Measurements from ENCODE around the gene COQ4. TPM values are rescaled to one million over a fixed set of nuclear protein-coding genes. Genes with fewer than 3 reads are reported as not detected.

The COQ4 gene
- total RNA-seq, 2 experiments from 2014 or later, result 33.9 to 35.6 TPM

DNA sequence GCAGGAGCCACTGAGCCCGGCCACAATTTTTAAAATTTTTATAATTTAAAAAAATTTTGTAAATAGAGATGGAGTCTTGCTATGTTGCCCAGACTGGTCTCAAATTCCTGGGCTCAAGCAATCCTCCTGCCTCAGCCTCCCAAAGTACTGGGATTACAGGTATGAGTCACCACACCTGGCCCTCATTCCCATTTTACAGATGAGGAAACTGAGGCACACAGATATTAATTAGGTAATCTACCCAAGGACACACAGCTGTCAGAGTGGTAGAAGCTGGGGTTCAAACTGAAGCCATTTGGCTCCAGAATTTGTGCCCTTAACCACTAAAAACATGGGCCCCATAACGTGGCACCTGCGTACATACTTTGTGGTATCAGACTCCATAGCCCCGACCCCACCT, 7.9 kb upstream of the COQ4 start:
- H3K9me3 Mint-ChIP-seq, result no peaks in the 10 kb centered on the region
- CTCF ChIA-PET, result interaction anchor here (0.7 to 1.5 kb wide), 2 partner anchors 10 to 20 kb away, joined by 4 to 5 read pairs; no protein-coding TSS in a partner anchor
- no peak overlapping the region for H3K27ac Mint-ChIP-seq
- POLR2A ChIA-PET, result no interaction called here
- no peak overlapping the region for H3K4me3 Mint-ChIP-seq
- DNase-seq, result no peak
- H3K36me3 Mint-ChIP-seq (ENCODE audit: low read depth), result peaks cover 9% of the 10 kb centered on the region
- H3K4me1 Mint-ChIP-seq, result no peaks in the 10 kb centered on the region
- H3K27me3 Mint-ChIP-seq, result no peaks in the 10 kb centered on the region

DNA sequence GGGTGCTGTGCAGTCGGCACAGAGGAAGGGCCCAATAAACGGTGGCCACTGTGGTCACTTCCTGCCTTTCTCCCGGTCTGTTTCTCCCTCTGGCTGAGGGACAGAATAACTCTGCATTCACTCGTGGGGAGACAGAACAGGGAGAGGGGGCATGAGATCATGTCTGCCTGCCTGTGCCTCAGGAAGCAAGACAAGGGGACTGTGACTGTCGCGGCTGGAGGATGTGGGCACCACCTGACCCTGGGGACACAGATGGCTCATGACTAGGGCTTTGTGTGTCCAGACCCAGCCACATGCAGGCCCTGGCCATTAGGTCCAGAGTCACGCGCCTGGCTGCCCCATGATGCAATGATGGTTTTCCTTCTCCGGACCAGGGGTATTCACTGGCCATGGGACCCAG, 6.2 kb upstream of the COQ4 start:
- Mint-ChIP-seq H3K9me3 (no peaks in the 10 kb centered on the region), H3K27me3 (no peaks in the 10 kb centered on the region), H3K4me1 (peaks cover 3% of the 10 kb centered on the region), H3K4me3 (no peak overlapping the region), H3K27ac (no peak overlapping the region), H3K36me3 (ENCODE audit: low read depth) (peaks cover 9% of the 10 kb centered on the region)
- CTCF ChIA-PET, result no interaction called here
- POLR2A ChIA-PET, result no interaction called here
- no peak for DNase-seq

GRCh38 chr9:128317629-128318028, 5.0 kb upstream of the COQ4 start:
- H3K36me3 Mint-ChIP-seq (ENCODE audit: low read depth), result peaks cover 9% of the 10 kb centered on the region

DNA sequence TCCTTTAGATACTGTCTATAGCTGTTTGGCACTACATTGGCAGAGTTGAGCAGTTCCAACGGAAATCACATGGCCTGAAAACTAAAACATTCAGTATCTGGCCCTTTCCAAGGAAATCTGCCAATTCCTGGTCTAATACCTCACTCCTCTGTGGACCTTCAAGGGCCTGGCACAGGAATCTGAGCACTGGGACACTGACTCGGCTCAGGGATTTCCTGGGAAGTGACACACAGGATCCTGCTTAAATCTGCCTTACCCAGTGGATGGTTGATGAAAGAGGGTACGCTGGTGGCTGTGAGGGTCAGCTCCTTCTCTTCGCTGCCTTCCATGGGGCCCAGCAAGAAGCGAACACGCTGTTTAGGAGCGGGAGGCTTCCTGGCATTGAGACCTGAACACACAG, 1.3 kb upstream of the COQ4 start:
- DNase-seq, result no peak
- POLR2A ChIA-PET, result no interaction called here
- CTCF ChIA-PET, result interaction anchor here (0.6 kb wide), 1 partner anchor 464 kb away, joined by 3 read pairs; no protein-coding TSS in a partner anchor
- H3K27ac Mint-ChIP-seq, result peak overlapping the region; percentile 95
- peak overlapping the region; percentile 96 for H3K4me3 Mint-ChIP-seq
- no peaks in the 10 kb centered on the region for H3K9me3 Mint-ChIP-seq
- peaks cover 30% of the 10 kb centered on the region for H3K4me1 Mint-ChIP-seq
- peaks cover 6% of the 10 kb centered on the region for H3K36me3 Mint-ChIP-seq (ENCODE audit: low read depth)
- H3K27me3 Mint-ChIP-seq, result no peaks in the 10 kb centered on the region

More at GRCh38 chr9:128317629-128318028, 5.0 kb upstream of the COQ4 start:
- no peak overlapping the region for H3K27ac Mint-ChIP-seq
- ChIA-PET POLR2A (no interaction called here), CTCF (no interaction called here)
- no peak for DNase-seq
- H3K4me1 Mint-ChIP-seq, result peaks cover 6% of the 10 kb centered on the region
- H3K27me3 Mint-ChIP-seq, result no peaks in the 10 kb centered on the region
- no peaks in the 10 kb centered on the region for H3K9me3 Mint-ChIP-seq
- no peak overlapping the region for H3K4me3 Mint-ChIP-seq

GRCh38 chr9:128321879-128322403, 698 bp upstream of the COQ4 start:
- Mint-ChIP-seq H3K36me3 (ENCODE audit: low read depth) (peaks cover 2% of the 10 kb centered on the region), H3K4me3 (peak overlapping the region; percentile 96), H3K27ac (peak overlapping the region; percentile 95), H3K9me3 (no peaks in the 10 kb centered on the region), H3K27me3 (no peaks in the 10 kb centered on the region), H3K4me1 (peaks cover 30% of the 10 kb centered on the region)
- ChIA-PET POLR2A (no interaction called here), CTCF (interaction anchor here (0.6 kb wide), 1 partner anchor 464 kb away, joined by 3 read pairs; no protein-coding TSS in a partner anchor)
- DNase-seq, result no peak

DNA sequence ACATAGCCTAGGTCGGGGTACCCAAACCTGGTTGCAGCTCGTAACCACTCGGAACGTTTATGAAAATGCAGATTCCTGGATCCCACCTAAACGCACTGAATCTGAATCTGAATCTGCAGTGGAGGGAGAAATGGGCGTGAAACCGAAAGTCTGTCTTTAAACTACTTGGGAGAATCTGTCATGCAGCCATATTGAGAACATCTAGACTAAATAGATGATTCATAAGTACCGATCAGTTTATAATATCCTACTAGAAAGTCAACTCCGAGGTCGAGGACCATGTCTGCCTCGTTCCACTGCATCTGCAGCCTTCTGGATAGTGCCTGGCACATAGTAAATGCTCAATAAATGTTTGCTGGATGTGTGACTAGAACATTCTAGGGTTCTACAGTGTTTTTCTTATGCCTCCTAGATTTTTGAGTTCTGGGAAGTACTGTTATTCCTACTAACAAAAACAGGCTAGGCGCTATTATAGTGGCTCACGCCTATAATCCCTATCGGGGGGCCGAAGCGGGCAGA, 632 bp downstream of the COQ4 start:
- Mint-ChIP-seq H3K4me1 (peaks cover 30% of the 10 kb centered on the region), H3K36me3 (ENCODE audit: low read depth) (no peaks in the 10 kb centered on the region), H3K27me3 (no peaks in the 10 kb centered on the region), H3K4me3 (peak overlapping the region; percentile 96), H3K27ac (peak overlapping the region; percentile 95), H3K9me3 (no peaks in the 10 kb centered on the region)
- POLR2A ChIA-PET, result no interaction called here
- DNase-seq, result no peak
- CTCF ChIA-PET, result no interaction called here

GRCh38 chr9:128323791-128324190, 1.2 kb downstream of the COQ4 start:
- H3K9me3 Mint-ChIP-seq, result no peaks in the 10 kb centered on the region
- peak overlapping the region; percentile 96 for H3K4me3 Mint-ChIP-seq
- no peaks in the 10 kb centered on the region for H3K36me3 Mint-ChIP-seq (ENCODE audit: low read depth)
- CTCF ChIA-PET, result no interaction called here
- H3K27ac Mint-ChIP-seq, result peak overlapping the region; percentile 95
- no peaks in the 10 kb centered on the region for H3K27me3 Mint-ChIP-seq
- DNase-seq, result no peak
- peaks cover 30% of the 10 kb centered on the region for H3K4me1 Mint-ChIP-seq
- POLR2A ChIA-PET, result no interaction called here

- Mint-ChIP-seq H3K9me3 (no peaks in the 10 kb centered on the region), H3K36me3 (ENCODE audit: low read depth) (no peaks in the 10 kb centered on the region), H3K27ac (peak overlapping the region; percentile 50), H3K4me3 (peak overlapping the region; percentile 96), H3K4me1 (peaks cover 30% of the 10 kb centered on the region), H3K27me3 (no peaks in the 10 kb centered on the region)
- POLR2A ChIA-PET, result no interaction called here
- DNase-seq, result no peak
- CTCF ChIA-PET, result interaction anchor here (0.8 to 1.2 kb wide), 2 partner anchors 18 to 38 kb away, joined by 3 to 4 read pairs; no protein-coding TSS in a partner anchor
Measured at GRCh38 chr9:128324401-128324800, 1.8 kb downstream of the COQ4 start.

DNA sequence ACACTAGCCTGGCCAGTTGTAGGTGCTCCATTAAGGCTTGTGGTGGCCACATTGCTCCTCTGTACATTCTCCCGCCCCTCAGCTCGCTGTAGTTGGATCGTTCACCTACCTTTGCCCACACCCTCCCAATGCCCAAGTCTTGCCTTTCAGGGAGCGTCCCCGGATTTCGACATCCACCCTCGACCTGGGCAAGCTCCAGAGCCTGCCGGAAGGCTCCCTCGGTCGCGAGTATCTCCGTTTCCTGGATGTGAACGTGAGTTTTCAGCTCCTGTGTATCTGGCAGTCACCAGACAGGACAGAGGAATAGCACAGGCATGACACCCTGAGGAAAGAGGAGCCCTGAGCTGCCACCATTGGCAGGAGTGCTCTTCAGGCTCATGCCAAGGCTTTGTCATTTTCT, 3.0 kb downstream of the COQ4 start:
- Mint-ChIP-seq H3K4me3 (no peak overlapping the region), H3K27me3 (no peaks in the 10 kb centered on the region), H3K27ac (no peak overlapping the region), H3K36me3 (ENCODE audit: low read depth) (no peaks in the 10 kb centered on the region), H3K4me1 (peaks cover 30% of the 10 kb centered on the region), H3K9me3 (no peaks in the 10 kb centered on the region)
- ChIA-PET POLR2A (interaction anchor here (0.5 kb wide), 1 partner anchor 46 kb away, joined by 3 read pairs; the partner anchor contains the start of gene URM1), CTCF (interaction anchor here (1.1 to 1.2 kb wide), 2 partner anchors 11 to 37 kb away, joined by 3 to 5 read pairs; no protein-coding TSS in a partner anchor)
- no peak for DNase-seq

DNA sequence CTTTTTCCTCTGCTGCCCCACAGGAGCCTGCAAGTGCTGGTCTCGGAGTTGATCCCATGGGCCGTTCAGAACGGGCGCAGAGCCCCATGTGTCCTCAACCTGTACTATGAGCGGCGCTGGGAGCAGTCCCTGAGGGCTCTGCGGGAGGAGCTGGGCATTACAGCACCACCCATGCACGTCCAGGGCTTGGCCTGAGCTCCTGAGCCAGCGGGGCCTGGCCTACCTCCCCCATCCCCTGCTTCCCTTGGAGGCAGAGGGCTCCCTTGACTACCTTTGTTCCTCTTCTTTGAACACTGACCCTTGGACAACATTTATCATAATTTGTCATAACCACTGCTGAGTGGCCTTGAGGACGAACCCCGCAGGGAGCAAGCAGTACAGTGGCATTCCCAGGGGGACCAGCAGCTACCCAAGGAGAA, 10.8 kb downstream of the COQ4 start:
- no peaks in the 10 kb centered on the region for H3K4me1 Mint-ChIP-seq
- POLR2A ChIA-PET, result no interaction called here
- DNase-seq, result no peak
- no peaks in the 10 kb centered on the region for H3K27me3 Mint-ChIP-seq
- no peak overlapping the region for H3K4me3 Mint-ChIP-seq
- no peak overlapping the region for H3K27ac Mint-ChIP-seq
- CTCF ChIA-PET, result interaction anchor here (0.6 to 1.0 kb wide), 3 partner anchors 8 to 784 kb away, joined by 3 to 7 read pairs (median 3); no protein-coding TSS in a partner anchor
- no peaks in the 10 kb centered on the region for H3K9me3 Mint-ChIP-seq
- no peaks in the 10 kb centered on the region for H3K36me3 Mint-ChIP-seq (ENCODE audit: low read depth)

- no peak for DNase-seq
- Mint-ChIP-seq H3K4me1 (peaks cover 7% of the 10 kb centered on the region), H3K36me3 (ENCODE audit: low read depth) (no peaks in the 10 kb centered on the region), H3K4me3 (no peak overlapping the region), H3K27ac (no peak overlapping the region), H3K27me3 (no peaks in the 10 kb centered on the region), H3K9me3 (no peaks in the 10 kb centered on the region)
- ChIA-PET CTCF (interaction anchor here (1.0 to 3.9 kb wide), 2 partner anchors 16 to 27 kb away, joined by 4 to 14 read pairs; no protein-coding TSS in a partner anchor), POLR2A (no interaction called here)
Measured at GRCh38 chr9:128335161-128335560, 12.5 kb downstream of the COQ4 start.

DNA sequence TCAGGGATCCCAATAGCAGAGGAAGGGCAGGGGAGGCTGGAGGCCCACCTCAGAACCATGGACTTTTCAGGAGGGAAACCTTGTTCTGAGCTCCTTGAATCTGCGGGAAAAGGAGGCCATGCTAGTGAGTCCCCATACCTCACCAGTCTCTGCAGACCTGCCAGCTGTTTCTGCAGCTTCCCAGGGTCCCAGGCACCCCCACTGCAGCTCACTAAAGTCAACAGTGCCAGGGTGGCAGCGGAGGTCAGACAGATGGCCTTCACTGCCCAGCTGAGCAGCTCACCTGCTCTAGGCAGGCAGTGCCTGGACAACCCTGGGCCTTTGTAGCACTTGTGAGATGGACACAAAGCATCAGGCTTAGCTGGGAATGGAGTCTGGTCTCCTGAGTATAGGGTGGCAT, 13.3 kb downstream of the COQ4 start:
- no peak overlapping the region for H3K27ac Mint-ChIP-seq
- ChIA-PET POLR2A (no interaction called here), CTCF (interaction anchor here (0.5 to 3.9 kb wide), 4 partner anchors 11 to 347 kb away, joined by 3 to 14 read pairs (median 4); no protein-coding TSS in a partner anchor)
- no peaks in the 10 kb centered on the region for H3K27me3 Mint-ChIP-seq
- DNase-seq, result no peak
- H3K36me3 Mint-ChIP-seq (ENCODE audit: low read depth), result no peaks in the 10 kb centered on the region
- no peak overlapping the region for H3K4me3 Mint-ChIP-seq
- H3K4me1 Mint-ChIP-seq, result peaks cover 7% of the 10 kb centered on the region
- no peaks in the 10 kb centered on the region for H3K9me3 Mint-ChIP-seq

GRCh38 chr9:128337936-128338335, 15.3 kb downstream of the COQ4 start:
- Mint-ChIP-seq H3K27me3 (no peaks in the 10 kb centered on the region), H3K4me3 (no peak overlapping the region), H3K36me3 (ENCODE audit: low read depth) (no peaks in the 10 kb centered on the region), H3K4me1 (peaks cover 15% of the 10 kb centered on the region), H3K27ac (no peak overlapping the region), H3K9me3 (no peaks in the 10 kb centered on the region)
- ChIA-PET POLR2A (no interaction called here), CTCF (interaction anchor here (3.9 to 4.1 kb wide), 2 partner anchors 22 to 25 kb away, joined by 14 to 29 read pairs; no protein-coding TSS in a partner anchor)
- DNase-seq, result no peak
